NCI-H2196 treated with DMSO at 0.1 percent for 48 hours (cell line): ENCODE measurements around the gene SH3RF3.

Experiments
- DNase-seq: peaks from one replicate; lab custom pipeline; 2025; ENCODE audit not compliant: unreplicated experiment; lab: John Stamatoyannopoulos, UW

SH3RF3 gene

DNA sequence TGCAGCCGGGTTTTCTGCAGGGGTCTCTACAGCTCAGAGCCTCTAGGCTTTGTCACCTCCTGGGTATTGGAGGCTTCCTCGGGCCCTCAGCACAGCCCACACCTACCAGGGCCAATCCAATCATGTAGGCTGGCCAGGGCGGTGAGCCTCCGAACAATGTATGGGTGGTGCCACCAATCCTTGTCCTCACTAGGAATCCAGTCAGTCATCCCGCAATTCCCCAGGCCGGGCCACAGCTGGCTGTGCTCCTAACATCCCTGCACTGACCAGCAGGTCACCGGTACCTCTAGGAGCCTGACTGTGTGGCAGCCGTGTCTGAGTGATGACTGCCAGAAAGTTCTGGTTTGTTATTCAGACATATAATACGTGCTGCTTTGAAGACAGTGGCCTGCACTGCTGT, 129.4 kb downstream of the SH3RF3 start:
- no peak for DNase-seq

DNA sequence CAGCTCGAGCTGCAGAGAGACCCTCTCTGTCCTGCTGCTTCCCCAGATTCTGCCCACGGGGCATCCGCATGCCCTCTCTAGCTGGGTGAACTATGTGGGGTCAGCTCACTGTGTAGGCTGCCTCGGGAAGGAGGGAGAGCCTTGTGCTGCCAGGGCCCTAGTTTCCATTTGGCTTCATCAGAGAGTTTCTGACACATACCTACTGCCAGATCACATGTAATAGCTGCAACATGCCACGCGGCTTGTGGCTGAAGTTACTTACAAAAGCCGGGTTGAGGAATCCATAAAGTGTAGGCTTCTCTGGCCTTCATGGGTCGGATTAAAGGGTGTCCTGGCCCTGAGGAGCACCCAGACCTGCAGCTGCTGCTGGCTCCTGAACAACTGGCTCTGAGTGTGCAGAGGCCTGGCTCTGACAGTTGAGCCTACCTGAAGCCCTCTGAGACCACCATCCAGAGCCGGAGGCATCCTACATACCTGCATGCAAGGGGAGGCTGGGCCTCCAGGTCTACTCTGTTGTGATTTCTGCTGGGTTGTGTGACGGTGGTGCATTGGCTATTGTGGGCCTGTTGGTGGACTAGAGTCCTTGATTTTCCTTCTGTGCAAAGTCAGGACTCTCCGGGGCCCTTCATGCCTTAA, 130.0 kb downstream of the SH3RF3 start:
- DNase-seq = no peak

DNA sequence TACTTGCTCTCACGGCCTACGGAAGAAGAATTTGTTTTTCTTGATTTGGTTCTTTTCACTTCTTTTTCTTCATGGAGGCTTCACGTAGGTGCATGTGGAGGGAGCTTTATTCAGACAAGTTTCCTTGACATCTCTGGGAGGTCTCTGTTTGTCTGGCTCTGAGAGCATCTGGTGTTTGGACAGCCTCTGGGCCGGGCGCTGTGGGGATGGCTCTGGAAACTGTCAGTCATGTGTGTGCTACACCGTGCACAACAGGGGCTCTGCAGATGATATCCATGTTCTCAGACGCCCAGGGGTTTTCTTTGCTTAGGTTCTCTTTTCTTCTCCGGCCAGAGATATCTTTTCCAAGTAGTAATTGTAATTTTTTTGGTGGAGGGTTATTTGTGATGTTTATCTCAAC, 130.7 kb downstream of the SH3RF3 start:
- DNase-seq = no peak

DNA sequence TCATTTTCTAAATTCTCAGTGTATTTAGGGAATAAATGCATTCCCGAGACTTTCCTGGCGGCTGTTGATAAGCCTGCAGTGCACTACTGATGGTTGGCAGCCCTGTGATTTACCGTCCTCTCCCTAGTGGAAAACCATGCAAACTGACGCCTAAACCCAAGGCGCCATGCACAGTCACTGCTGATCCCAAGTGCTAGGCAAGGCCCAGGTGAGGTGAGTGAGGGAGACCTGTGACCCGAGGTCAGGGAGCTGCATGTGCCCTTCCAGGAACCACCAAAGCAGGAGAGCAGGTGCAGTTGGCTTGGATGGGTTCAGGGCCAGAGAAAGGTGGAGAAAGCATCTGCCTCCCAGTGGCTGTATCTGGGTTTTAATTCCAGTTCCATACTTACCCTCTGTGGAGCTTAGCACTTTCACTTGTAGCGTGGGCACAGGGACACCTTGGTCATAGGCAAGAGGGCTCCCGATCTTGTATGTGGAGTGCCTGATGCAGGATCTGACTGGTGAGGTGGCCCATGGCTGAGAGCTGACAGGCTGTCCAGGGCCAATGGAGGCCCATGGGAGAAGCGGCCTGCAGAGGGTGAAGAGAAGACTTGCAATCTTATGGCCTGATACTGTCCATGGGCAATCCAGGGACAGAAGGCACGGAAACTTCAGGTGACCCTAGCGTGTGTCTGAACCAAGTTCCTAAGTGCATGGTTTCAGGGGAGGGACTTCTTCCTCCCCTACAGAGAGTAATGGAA, 131.3 kb downstream of the SH3RF3 start:
- no peak for DNase-seq

DNA sequence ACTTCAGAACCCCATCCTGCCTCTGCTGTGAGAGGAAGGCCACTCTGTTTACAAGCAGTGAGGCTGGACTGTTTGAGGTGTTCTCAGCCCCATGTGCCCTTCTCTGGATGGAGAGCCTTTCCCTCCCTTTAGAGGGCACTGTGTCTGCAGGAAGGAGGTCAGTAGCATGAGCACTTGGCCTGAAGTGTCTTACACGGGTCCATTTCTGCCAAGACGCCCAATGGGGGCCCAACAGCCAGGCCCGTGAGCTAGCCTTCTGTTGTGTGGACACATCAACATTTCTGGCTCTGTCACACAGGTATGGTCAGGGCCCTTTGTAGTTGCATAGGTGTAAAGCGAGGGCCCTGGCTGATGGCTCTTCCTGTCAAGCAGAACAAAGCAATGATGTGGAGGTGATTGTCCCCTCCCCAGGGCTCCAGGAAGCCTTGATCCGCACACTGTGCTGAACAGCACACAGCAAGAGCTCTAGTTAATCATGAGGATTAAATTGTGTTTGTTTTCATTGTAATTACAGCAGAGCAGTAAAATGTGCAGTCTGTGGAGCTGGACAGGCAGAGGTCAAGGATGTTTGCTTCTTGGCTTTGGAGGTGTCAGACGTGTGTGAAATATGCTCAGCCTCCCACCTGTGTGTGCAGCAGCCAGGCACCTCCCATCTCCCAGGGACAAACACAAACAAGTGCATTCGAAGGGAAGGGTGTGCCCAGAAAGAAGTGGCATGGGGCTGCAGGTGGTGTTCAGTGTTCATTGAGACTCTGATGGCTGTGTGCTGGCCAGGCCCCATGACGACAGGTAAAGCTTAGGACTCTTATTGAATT, 132.1 kb downstream of the SH3RF3 start:
- DNase-seq = peak; percentile 75

DNA sequence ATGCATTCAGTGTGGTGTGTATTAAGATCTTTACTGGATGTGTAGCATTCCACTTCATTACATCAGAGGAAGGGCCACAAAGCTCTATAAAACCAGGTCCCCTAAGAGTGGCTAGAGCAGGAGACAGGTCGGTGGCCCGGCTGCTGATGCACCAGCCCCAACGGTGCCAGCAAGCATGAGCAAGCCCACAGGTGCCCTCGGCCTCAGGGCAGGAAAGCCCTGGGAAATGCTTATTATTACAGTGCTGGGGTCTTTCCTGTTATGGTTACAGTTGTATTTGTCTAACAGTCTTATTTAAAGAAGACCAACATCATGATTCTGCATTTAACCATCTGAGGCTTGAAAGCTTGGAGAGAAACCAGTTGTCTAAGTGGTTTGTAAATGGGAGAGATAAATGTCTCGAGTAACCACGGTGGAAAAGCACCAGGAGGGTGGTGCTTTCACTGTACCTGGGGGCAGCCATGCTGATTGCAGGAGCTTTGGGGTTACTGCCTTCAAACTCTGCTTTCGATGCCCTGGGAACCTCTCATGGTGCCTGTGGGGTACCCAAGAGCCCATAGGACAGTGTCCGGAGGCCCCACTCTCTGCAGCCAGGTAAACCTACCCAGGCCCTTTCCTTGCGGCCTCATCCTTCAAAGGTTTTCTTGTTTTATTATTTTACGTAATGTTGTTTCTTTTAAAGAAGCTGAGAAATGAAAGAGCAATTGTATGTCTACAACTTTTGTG, 133.1 kb downstream of the SH3RF3 start:
- DNase-seq = no peak

DNA sequence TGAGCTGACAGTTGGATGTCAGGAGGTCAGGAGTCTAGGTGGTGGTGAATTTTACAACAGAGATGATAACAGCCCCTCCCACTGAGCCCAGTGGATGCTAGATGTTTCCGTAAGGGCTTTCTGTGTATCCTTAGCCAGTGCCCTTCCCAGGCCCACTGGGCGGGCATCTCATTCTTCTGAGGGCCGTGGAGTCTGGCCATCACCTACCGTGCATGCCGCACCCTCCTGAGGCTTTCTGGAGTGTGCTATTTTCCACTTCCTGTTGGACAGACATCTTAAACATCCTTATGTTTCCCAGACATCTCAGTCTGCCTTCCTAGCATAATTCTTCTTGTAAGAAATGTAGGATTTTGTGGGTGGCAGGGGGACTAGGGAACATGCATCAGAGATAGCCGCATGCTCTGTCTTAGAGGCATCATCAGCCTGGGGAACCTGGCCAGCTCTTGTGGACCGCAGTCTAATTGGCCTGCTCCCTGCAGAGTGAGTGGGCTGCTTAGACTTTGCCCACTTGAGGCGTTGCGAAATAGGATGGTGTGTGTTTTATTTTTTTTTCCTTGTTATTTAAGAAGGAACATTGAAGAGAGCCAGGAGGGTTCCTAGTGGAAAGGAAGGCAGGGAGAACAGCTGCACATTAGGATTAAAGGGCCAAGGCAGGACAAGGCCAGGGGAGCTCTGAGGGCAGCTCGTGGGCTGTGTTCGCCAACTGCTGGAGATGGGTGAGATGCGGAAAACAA, 135.8 kb downstream of the SH3RF3 start:
- DNase-seq = no peak

DNA sequence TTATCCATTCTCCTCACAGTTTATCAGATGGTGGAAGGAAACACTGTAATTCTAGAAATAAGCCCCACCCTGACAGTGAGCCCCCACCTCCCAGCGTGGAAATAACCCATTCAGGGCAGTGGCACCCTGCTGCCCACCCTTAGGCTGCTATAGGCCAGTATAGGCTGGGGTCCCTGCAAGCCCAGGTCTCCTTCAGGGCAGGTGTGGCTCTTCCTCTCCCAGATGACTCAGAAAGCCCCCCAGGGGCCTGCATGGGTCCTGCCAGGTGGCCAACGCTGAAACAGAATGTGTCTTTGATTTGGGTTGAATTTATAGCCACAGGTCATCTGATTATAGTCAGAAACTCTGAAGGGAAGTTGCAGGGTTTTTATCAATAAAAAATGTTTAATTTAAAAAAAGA, 136.4 kb downstream of the SH3RF3 start:
- DNase-seq = no peak

DNA sequence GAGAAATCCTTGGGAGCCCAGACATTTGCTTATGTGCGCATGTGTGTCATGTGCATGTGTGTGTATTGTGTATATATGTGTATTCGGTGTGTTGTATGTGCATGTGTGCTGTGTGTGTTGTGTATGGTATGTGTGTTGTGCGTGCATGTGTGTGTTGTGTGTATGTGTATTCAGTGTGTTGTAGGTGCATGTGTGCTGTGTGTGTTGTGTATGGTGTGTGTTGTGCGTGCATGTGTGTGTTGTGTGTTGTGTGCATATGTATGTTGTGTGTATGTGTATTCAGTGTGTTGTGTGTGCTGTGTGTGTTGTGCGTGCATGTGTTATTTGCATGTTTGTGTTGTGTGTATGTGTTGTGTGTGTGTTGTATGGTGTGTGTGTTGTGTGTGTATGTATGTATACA, 136.9 kb downstream of the SH3RF3 start:
- DNase-seq = no peak

DNA sequence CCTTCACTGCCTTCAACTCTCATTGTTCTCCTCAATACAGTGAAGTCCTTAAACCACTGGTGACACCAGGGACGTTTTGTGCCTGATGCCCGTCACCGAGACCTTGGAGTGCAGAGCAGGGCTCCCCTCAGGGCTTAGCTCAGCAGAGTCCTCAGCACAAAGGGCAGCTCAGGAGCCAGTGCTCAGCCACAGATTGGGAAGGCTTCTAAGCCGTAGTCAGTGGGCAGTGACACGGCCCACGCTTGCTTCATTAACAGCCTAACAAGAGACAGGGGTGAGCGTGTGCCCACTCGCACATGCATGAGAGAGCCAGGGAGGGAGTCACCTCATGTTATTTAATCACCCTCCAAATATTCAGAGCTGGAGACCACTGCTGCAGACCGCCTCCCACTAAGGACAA, 137.5 kb downstream of the SH3RF3 start:
- no peak for DNase-seq

DNA sequence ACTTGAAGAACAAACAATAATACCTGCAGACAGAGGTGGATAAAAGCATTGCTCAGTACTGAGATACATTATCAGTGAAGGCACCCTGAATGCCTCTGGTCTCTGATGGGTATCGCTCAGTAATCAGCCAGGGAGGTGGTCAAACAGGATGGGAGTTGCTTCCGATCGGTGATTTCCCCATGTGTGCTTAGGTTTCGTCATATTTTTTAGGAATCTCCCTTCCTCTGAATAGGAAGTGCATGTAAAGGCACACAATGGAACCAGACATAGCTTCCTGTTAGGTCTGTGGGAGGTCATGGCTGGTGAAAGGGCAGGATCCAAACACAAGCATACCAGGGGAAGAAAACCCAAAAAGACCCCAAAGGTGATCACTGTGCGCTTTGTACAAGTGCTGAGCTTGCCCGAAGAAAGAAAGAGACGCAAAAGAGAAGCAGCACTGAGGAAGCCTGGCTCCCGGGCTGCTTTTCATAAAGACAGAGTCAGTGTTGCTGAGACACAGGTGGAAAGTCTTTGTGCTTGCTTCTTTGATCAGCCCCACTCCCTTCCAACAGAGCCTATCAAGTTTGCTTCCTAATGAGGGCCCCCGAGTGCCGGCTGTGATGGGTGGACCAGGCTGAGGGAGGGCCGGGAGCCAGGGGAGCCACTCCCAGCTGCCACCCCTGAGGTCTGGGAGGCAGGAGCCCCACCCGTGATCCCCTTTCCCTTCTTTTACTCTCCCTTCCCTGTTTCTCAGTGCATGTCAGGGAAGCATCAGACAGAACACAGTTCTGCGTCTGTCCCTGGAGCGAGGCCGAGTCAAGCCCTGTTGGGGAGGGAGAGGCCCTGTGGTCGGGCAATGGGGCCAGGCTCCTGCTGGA, 138.2 kb downstream of the SH3RF3 start:
- DNase-seq = no peak

DNA sequence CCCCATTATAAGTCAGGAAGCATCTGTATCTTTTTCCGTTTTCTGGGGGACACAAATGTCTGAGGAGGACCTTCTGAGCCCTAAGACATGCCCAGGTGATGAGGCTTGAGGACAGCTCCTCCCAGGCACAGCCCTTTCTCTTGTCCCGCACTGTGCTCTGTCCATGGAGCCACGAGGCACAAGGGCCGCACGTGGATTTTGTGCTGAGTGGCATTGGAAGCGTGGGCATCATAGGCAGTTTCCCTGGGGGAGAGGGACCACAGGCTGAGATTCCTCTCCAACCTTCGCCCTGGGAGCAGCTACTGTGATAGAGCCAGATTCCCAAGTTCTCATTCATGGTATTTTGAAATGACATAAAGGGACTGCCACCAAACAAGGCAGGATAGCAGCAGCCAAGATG, 139.9 kb downstream of the SH3RF3 start:
- no peak for DNase-seq

DNA sequence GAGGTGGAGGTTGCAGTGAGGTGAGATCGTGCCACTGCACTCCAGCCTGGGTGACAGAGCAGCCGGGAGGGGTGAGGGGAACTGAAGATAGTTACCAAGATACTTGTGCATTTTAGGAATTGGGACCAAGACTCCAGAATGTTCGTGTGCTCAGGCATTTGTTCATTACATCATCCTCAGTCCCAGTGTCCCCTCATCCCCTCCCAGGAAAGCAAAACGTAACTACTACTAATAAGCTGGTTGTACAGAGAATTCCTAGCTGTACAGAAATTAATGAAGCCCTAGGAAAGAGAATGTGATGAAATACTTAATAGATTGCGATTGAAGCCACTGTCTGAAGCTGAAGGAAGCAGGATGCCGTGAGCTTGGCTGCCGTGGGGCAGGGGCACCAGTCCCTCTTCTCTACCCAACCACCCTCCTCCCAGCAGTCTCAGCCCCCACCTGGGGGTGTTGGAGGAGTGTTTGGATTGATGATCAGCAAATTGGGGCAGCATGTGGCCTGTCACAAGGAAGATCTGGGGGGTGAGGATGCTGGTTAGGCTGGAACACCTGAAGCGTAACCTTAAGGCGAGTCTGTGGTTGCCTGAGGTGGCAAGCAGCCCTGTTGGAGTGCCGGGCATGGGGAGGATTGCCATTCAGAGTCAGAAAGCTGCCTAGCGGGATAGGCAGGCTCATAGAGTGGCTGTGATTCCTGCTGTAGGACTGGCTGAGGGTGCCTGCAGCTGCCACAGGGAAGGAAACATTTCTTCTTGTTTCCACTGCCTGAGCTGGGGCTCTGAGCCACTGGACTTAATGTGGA, 140.9 kb downstream of the SH3RF3 start:
- no peak for DNase-seq

DNA sequence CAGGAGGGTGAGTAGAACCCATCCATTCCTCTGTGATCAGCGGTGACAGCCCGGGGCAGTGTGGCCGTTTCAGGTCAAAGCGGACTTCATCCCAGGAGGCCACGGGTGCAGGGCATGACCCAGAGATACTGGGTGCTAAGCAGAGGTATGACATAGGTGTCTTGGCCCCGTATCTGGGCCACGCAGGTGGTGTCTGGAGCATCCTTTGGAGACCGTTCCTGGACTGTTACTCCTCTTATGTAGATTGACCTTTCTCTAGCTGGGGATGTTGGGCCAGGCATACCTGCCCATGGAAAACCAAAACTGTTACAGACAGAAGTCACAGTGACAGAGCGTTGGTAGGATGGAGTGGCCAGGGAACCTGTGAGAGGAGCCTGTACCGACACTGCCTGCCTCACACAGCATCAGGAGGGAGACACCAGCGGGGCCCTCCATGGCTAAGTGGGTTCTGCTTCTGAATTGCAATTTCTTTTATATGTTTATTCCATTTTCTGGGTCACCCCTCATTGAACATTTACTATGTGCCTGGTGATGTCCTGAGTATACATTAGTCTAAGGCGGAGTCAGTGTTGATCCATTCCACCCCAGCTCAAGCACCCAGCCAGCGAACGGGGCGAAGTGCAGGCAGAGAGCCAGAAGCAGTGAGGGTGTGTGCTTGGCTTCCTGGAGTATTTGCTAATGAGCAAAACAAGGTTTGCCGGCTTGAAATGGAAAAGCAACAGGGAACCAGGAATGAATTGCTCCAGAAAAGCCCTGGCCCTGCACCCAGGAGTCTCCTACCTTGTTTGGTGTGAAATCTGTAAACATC, 141.7 kb downstream of the SH3RF3 start:
- DNase-seq = no peak

DNA sequence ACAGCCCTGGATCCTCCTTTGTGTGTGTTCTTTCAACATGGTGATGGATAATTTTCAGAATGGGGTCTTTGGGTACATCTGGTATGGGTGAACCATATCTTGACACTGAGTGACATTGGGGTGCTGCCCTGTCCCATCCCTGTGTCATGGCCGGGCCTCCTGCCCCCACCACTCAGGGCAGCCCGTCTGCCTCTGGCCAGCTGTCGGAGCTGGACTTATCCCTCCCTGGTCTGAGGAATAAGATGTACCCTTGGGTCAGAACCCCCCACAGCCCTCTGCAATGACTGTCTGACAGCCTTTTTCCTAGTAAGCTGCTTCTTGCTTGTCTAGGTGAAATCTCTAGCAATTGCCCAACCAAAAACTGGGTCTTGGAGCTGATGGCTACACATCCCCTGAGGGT, 142.9 kb downstream of the SH3RF3 start:
- no peak for DNase-seq

DNA sequence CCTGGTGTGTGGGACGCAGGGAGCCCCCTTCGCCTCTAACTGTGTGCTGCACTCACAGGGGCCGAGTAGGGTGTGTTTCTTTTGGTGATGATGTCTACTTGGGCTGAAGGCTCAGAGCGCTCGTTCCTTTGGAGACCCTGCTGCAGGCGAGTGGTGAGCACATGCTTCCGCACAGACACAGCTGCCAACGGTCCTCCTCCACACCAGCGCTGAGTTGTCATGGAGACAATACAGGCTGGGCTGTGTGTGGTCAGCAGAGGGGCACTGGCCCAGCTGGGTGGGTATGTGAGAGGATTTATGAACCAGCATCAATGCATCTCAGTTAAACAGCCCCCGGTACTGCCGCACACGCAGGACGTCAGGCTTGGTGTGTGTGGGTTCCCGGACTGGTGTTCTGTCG, 143.5 kb downstream of the SH3RF3 start:
- no peak for DNase-seq

DNA sequence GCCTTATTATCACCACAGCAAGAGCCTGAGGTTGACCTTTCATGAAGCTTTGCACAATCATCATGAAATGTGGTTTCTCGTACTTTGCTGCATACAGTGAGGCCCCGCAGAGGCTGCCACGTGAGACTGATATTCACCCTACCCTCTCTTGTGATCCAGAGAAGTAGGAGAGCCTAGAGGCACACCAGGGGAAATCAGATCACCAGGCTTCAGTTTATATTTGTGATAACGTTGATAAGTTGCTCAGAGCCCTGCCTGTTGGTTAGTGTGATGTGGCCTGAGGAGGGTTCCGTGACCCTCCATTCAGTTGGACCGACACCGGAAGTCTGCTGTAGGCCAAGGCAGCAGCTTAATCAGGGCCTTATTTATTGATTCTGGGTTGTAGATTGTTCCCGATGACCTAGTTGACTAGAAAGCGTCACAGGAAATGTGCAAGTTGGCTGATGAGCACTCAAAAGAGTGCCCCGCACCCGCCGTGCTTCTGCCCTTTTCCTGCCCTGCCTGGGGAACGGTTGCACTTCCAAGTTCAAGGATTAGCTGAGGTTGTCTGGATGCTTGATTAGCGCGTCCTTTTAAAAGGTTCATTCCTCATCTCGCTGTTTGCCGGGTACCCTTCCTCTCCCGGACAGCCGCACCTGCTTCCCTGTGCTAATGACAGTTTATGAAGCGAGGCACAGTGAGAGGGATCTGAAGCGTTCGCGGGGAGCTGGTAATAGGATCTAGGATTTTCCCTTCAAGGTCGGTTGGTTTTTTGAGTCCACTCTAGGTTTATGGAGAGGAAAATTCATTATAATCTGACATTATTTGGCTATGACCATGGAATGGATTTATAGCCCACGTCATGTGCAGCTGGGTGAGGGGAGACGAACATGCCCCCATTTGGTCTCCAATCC, 146.4 kb downstream of the SH3RF3 start:
- DNase-seq = no peak
